Spleen (tissue), 11 donors: ENCODE results near the gene GNAI3. TPM values are rescaled to one million over a fixed set of nuclear protein-coding genes. Genes with fewer than 3 reads are reported as not detected.

Experiments used
- DNase-seq: peaks from one replicate; pipeline ENCODE4 v3.0.0-alpha.2; 2020
- H3K27ac ChIP-seq, 8 donors: fragments of 200-600 bp; sonication (generic) in 7 of 8; 1 replicate in 4 of 8; 2 replicates in 4 of 8; pipeline versions ENCODE4 v1.5.0 to v1.8.0; 2016 to 2021; ENCODE audit warnings: inconsistent platforms in 4 of 8, mild to moderate bottlenecking in 4 of 8, moderate library complexity in 1 of 8
- H3K27me3 ChIP-seq, 7 donors: fragments of 200-600 bp; sonication (generic) in 6 of 7; replicated peaks in 1 of 7; 1 replicate in 4 of 7; 2 replicates in 3 of 7; pipeline versions ENCODE4 v1.5.0 to v1.8.0; 2016 to 2021; ENCODE audit warnings: inconsistent platforms in 3 of 7, mild to moderate bottlenecking in 1 of 7
- H3K36me3 ChIP-seq, 6 donors: fragments of 200-600 bp; sonication (generic) in 5 of 6; 1 replicate in 4 of 6; 2 replicates in 2 of 6; pipeline versions ENCODE4 v1.5.0 to v1.8.0; 2016 to 2021; ENCODE audit warnings: inconsistent platforms in 2 of 6
- H3K4me1 ChIP-seq, 6 donors: fragments of 200-600 bp; sonication (generic) in 5 of 6; 1 replicate in 3 of 6; 2 replicates in 3 of 6; pipeline versions ENCODE4 v1.5.0 to v1.8.0; 2016 to 2021; ENCODE audit warnings: inconsistent platforms in 3 of 6
- H3K4me3 ChIP-seq, 8 donors: fragments of 200-600 bp; sonication (generic) in 7 of 8; 1 replicate in 4 of 8; 2 replicates in 4 of 8; pipeline versions ENCODE4 v1.5.0 to v1.8.0; 2016 to 2021; ENCODE audit warnings: inconsistent platforms in 4 of 8, mild to moderate bottlenecking in 4 of 8, moderate library complexity in 2 of 8
- H3K9me3 ChIP-seq, 8 donors: fragments of 200-600 bp; sonication (generic) in 7 of 8; 1 replicate in 4 of 8; 2 replicates in 4 of 8; pipeline versions ENCODE4 v1.5.0 to v1.8.0; 2016 to 2021; ENCODE audit warnings: inconsistent platforms in 4 of 8
- POLR2A ChIP-seq, 3 donors: fragments of 450-650 bp; IDR thresholded peaks; one replicate each; pipeline ENCODE4 v1.5.1; 2017; ENCODE audit warnings: antibody characterized with exemption in 3 of 3, mild to moderate bottlenecking in 1 of 3
- POLR2AphosphoS5 ChIP-seq, 3 donors: sonication (generic); formaldehyde crosslinking; IDR thresholded peaks; one replicate each; pipeline ENCODE4 v1.5.1; 2017; ENCODE audit warnings: antibody characterized with exemption in 3 of 3
- WGBS, 5 donors: extraction: QIAGEN DNeasy Blood & Tissue Kit in 3 of 5; methylation state at CpG; one replicate each; pipeline versions ENCODE4 v1.1.5 to v1.1.7; 2013 to 2018; 5-methylcytosine and 5-hydroxymethylcytosine counted together
- intact Hi-C: fragments of 100-400 bp; cut with DNase I; formaldehyde crosslinking; loops from one replicate; pipeline ENCODE4 v1.15.0; 2023; ENCODE audit warnings: low total_unique reads
- polyA plus RNA-seq, 3 donors: library from polyadenylated mRNA; stranded (reverse); fragments of 200-250 nt; gene quantifications; one replicate each; pipeline ENCODE4 v1.2.1, GENCODE V29; 2013
- total RNA-seq, 7 donors: library from RNA; depleted of rRNA in 3 of 7; stranded (reverse); fragments of >200 nt in 3 of 7; fragmentation: NEBNext Ultra II Directional in 4 of 7; extraction: Animal tissue kit (Norgen Biotek cat#: 25700) in 4 of 7; gene quantifications; one replicate each; pipeline versions ENCODE4 v1.1.0 to v1.2.1, GENCODE V29; 2016 to 2021
- TF ChIP-seq, protein P1 (sequence below), 11 experiments: fragments of 200-600 bp in 7 of 11; fragments of 450-650 bp in 4 of 11; sonication (generic) in 4 of 11; IDR thresholded peaks in 8 of 11; conservative IDR thresholded peaks in 3 of 11; 1 replicate in 7 of 11; 2 replicates in 4 of 11; pipeline versions ENCODE4 v1.4.0 to v1.8.0; 2016 to 2021; ENCODE audit warnings: antibody characterized with exemption in 11 of 11, inconsistent platforms in 4 of 11, mild to moderate bottlenecking in 1 of 11
- donor health status: healthy with polysubstance abuse.
- donor health status: DM: no; HTN: no; CAD: no; lungs with moderate emphysema.
- donor health status: DM: no; HTN: no; CAD: no.
- donor health status: Bipolar disorder and iron deficiency.
- donor health status: healthy.
- donor health status: DM: no; HTN: no; CAD: no.
- donor health status: DM: yes; HTN: yes; CAD: no.

The GNAI3 gene
- total and polyA plus RNA-seq, 10 donors, result 1.8 to 11.4 (median 9.2) TPM

DNA sequence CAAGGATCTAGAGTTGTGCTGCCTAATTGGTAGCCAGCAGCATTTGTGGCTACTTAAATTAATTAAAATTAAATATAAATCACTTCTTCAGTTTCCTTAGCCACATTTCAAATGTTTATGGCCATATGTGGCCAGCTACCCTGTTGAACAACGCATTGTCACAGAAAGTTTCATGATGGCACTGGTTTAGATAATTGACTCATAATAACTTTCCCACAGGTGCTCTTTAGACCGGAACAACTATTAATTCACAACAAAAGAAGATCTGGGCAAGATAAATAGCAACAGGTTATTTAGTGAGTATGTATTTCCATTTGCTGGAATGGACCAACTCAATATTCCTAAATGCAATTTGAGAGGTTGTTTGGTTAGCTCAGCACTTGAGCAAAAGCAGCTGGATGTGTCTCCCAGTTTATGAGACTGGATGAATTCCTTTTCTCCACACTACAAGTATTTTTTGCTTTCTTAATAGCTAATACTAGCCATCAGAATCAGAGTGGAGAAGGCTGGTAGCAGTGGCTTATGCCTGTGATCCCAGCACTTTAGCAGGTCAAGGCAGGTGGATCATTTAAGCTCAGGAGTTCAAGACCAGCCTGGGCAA is 35.2 kb upstream of the GNAI3 start:
- intact Hi-C loops, result no loop called here
- DNase-seq, result no peak
- 80 to 93% (median 86%) methylated on average over 2 of the region's 2 CpGs for WGBS, 5 donors

DNA sequence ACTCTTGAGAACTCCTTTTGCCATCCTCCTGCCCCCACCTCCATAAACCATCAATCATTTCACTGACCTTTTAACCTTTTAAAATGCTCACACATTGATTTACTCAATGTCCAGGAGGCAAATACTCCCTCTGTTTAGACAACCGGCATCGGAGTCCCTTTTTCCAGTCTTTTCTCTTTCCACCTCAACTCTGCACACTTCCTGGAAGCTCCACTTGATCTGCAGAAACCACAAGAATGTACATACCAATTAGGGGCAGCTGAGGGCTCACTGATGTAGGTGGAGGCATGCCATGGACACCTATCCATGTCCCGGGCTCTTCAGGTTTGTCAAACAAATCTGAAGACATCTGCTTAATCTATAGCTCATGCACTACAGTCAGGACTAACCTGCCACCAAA is 33.6 kb upstream of the GNAI3 start:
- H3K4me1 ChIP-seq, result peaks cover 0 to 10% (median 6%) of the 10 kb centered on the region in 6 donors
- DNase-seq, result no peak
- H3K27me3 ChIP-seq, result peaks cover 0 to 6% (median 0%) of the 10 kb centered on the region in 7 donors
- no peaks in the 10 kb centered on the region for H3K36me3 ChIP-seq
- WGBS, 5 donors, result 77 to 89% (median 83%) methylated on average over 3 of the region's 3 CpGs
- no peak overlapping the region for H3K4me3 ChIP-seq
- H3K9me3 ChIP-seq, result no peaks in the 10 kb centered on the region
- no peak for TF ChIP-seq POLR2A (IDR thresholded peaks at IDR 0.05)
- TF ChIP-seq, protein P1, sequence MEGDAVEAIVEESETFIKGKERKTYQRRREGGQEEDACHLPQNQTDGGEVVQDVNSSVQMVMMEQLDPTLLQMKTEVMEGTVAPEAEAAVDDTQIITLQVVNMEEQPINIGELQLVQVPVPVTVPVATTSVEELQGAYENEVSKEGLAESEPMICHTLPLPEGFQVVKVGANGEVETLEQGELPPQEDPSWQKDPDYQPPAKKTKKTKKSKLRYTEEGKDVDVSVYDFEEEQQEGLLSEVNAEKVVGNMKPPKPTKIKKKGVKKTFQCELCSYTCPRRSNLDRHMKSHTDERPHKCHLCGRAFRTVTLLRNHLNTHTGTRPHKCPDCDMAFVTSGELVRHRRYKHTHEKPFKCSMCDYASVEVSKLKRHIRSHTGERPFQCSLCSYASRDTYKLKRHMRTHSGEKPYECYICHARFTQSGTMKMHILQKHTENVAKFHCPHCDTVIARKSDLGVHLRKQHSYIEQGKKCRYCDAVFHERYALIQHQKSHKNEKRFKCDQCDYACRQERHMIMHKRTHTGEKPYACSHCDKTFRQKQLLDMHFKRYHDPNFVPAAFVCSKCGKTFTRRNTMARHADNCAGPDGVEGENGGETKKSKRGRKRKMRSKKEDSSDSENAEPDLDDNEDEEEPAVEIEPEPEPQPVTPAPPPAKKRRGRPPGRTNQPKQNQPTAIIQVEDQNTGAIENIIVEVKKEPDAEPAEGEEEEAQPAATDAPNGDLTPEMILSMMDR (IDR thresholded peaks at IDR 0.05 in 8 of 11, conservative IDR thresholded peaks at IDR 0.05 in 3 of 11), result no peak
- TF ChIP-seq POLR2AphosphoS5 (IDR thresholded peaks at IDR 0.05), result no peak
- intact Hi-C loops, result no loop called here
- no peak overlapping the region for H3K27ac ChIP-seq

More for the DNA sequence above, 35.2 kb upstream of the GNAI3 start:
- Histone ChIP-seq H3K4me3 (no peak overlapping the region), H3K9me3 (no peaks in the 10 kb centered on the region), H3K36me3 (no peaks in the 10 kb centered on the region), H3K4me1 (peaks cover 7 to 25% (median 18%) of the 10 kb centered on the region in 6 donors), H3K27ac (no peak overlapping the region), H3K27me3 (peaks cover 0 to 19% (median 0%) of the 10 kb centered on the region in 7 donors)
- TF ChIP-seq, protein P1 (IDR thresholded peaks at IDR 0.05 in 8 of 11, conservative IDR thresholded peaks at IDR 0.05 in 3 of 11), result no peak
- TF ChIP-seq POLR2AphosphoS5 (IDR thresholded peaks at IDR 0.05) (no peak), POLR2A (IDR thresholded peaks at IDR 0.05) (no peak)

DNA sequence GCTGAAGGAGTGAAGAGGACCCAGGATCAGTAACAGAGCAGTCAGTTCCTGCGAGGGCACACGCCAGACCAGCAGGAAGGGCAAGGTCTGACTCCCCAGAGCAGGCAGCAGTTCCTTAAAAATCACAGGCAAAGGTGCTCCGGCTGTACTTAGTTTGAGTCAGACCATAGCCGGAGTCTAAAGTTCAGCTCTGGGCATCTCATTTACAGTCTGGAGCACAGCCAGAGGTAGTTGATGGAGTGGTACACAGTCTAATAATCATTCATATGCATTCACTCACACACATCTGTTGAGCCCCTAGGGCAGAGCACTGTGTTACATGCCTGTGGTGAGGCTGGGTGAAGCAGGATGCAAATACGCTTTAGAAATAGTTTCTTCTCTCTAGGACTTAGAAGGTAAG is 31.5 kb upstream of the GNAI3 start:
- TF ChIP-seq POLR2A (IDR thresholded peaks at IDR 0.05) (no peak), POLR2AphosphoS5 (IDR thresholded peaks at IDR 0.05) (no peak)
- TF ChIP-seq, protein P1 (IDR thresholded peaks at IDR 0.05 in 8 of 11, conservative IDR thresholded peaks at IDR 0.05 in 3 of 11), result no peak
- Histone ChIP-seq H3K36me3 (no peaks in the 10 kb centered on the region), H3K27me3 (peaks cover 0 to 13% (median 0%) of the 10 kb centered on the region in 7 donors), H3K4me3 (no peak overlapping the region), H3K4me1 (no peaks in the 10 kb centered on the region), H3K9me3 (no peaks in the 10 kb centered on the region), H3K27ac (no peak overlapping the region)
- intact Hi-C loops, result no loop called here
- no peak for DNase-seq
- WGBS, 5 donors, result 72 to 91% (median 87%) methylated on average over 5 of the region's 5 CpGs

DNA sequence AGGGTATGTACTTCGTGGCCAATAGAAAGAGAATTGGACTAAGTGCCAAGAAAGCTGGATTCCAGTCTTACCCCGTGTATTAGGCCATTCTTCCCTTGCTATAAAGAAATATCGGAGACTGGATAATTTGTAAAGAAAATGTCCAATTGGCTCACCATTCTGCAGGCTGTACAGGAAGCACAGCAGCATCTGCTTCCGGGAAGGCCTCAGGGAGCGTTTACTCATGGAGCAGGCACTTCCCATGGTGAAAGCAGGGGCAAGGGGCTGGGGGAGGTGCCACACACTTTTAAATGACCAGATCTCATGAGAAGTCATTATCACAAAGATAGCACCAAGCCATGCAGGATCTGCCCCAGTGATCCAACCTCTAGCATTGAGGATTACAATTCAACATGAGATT is 31.1 kb upstream of the GNAI3 start:
- DNase-seq, result no peak
- no peak overlapping the region for H3K4me3 ChIP-seq
- whole genome bisulfite sequencing, 5 donors, result 79 to 94% (median 85%) methylated on average over 5 of the region's 5 CpGs
- intact Hi-C loops, result no loop called here
- no peak for TF ChIP-seq POLR2AphosphoS5 (IDR thresholded peaks at IDR 0.05)
- TF ChIP-seq, protein P1 (IDR thresholded peaks at IDR 0.05 in 8 of 11, conservative IDR thresholded peaks at IDR 0.05 in 3 of 11), result no peak
- no peak for TF ChIP-seq POLR2A (IDR thresholded peaks at IDR 0.05)
- no peak overlapping the region for H3K27ac ChIP-seq
- H3K9me3 ChIP-seq, result no peaks in the 10 kb centered on the region
- H3K36me3 ChIP-seq, result no peaks in the 10 kb centered on the region
- peaks cover 0 to 12% (median 0%) of the 10 kb centered on the region in 7 donors for H3K27me3 ChIP-seq
- no peaks in the 10 kb centered on the region for H3K4me1 ChIP-seq
